GM18517 (cell line): ENCODE data around the gene MISP3.

ENCODE experiments used
- ATAC-seq: cut with Tn5 transposase; IDR thresholded peaks from one replicate; pipeline ENCODE4 v1.9.1; 2021; ENCODE audit warnings: mild to moderate bottlenecking, moderate library complexity; ENCODE audit not compliant: unreplicated experiment

Gene MISP3

DNA sequence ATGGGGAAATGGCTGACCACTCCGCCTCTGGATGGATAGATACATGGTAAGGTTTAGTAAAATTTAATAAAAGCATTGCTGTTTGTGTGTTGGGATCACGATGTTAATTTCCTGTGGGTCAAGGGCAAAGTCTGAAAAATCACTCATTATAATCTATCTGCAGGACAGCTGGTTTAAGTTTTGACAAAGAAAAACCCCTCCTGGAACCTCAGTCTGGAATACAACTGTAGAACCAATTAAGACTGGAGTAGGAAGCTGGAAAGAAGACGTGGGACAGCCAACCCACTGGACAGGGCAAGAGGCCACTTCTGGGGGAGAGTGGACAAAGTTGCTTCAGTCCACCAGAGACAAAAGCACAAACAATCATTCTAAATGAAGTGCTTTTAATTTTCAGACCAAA, 46.6 kb downstream of the MISP3 start:
- ATAC-seq: no peak

DNA sequence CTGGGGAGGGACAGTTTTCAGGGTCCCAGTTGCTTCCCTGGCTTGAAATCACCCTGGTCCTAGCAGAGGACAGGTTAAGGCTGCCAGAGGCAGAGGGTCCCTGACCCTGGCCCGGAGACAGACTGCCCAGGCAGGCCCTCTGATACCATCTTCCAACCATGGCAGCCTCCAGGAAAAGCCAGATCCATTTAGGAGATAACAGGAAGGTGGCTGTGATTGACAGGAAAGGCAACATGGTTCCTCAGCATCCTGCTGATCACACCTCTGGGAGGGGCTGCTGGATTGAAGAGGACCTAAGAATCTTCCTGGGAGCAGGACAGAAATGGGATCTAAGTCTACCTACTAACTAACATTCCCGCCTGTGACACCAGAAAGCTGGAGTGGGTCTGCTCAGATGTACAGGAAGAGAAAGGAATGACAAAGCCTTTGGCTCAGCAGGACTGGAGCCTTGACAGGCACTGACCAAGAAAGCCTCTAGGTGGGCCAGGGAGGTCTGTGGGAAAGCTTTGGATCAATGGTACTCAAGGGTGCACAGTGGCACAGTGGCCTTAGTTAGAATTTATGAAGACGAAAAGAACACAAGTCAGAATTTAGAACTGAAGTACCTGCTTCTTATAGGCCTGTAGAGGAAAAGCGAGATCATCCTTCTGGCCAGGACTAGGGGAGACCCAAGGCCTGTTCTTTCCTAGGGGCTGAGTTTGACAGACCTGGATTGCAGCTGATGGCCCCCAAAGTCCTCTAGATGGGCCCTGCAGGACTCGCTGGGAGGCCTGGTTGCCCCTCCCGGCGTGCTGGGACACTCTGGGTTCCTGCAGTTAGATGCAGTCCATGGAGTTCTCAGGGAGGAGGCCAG, 47.3 kb downstream of the MISP3 start:
- no peak for ATAC-seq

DNA sequence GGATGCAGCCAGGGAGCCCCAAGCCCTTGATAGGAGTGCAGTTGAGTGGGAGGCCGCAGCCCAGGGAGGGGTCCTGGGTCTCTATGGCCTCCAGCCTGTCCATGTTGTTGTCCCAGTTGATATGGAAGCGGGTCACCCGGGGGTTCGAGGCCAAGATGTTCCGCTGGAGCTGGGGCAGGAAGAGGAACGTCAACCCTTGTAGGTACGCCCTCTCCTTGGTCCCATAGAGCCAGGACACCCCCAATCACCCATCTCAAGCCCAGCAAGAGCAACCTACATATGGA, 47.9 kb downstream of the MISP3 start:
- ATAC-seq: no peak

DNA sequence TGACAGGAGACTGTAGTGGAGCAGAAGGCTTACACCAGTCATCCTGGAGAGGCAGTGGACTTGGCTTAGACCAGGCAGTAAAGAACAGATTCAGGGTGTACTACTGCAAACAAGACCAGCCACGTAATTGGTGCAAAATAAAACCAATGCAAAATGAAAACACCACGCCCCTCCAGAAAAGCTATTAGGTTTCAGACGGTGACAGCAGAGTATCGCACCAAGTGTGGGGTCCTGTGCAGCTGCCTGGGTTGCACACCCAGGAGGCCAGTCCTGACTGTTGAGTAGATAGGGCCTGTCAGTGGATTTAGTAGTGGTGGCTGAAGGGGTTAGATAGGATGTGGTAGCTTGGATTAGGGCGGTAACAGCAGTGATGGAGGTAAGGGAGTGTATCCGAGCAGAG, 50.3 kb downstream of the MISP3 start:
- no peak for ATAC-seq
